ENCODE results near the gene REST.
A peak's percentile ranks its signal among the peaks of the same experiment; 100 is the strongest.

REST gene

GRCh38 chr4:56961107-56961500, 53.4 kb downstream of the REST start:
- H3K4me1 ChIP-seq (ENCODE audit: control insufficient read depth, insufficient read depth, low read length): no peaks in the 10 kb centered on the region
- H3K27me3 ChIP-seq (ENCODE audit: control insufficient read depth, insufficient read depth, low read length): no peaks in the 10 kb centered on the region
- H3K9me3 ChIP-seq (ENCODE audit: control insufficient read depth, insufficient read depth, low read length): no peaks in the 10 kb centered on the region
- no peak overlapping the region for H3K9ac ChIP-seq (ENCODE audit: low read depth, low read length)
- peaks cover 12% of the 10 kb centered on the region for H3K36me3 ChIP-seq (ENCODE audit: control insufficient read depth, insufficient read depth, low read length)
- H3K4me3 ChIP-seq (ENCODE audit: low read depth, low read length): no peak overlapping the region

DNA sequence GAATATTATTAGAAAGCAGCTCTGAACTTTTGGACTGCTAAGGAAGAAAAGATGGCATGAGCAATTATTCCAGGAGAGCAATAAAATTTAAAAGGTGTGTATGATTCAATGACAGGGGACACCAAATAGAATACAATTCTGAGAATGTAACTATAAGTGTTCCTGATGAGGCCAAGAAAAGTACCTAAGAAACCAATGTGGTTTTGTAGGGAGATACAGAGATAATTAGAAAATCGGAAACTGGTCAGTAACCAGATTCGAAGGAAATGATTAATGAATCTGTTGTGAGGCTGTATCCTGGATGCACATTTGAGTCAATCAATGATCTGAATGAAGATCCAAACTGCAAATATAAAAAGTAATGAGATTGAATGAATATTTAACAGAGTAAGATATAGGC, 63.7 kb downstream of the REST start:
- Histone ChIP-seq H3K9me3 (ENCODE audit: control insufficient read depth, insufficient read depth, low read length) (no peaks in the 10 kb centered on the region), H3K27me3 (ENCODE audit: control insufficient read depth, insufficient read depth, low read length) (no peaks in the 10 kb centered on the region), H3K4me1 (ENCODE audit: control insufficient read depth, insufficient read depth, low read length) (no peaks in the 10 kb centered on the region), H3K9ac (ENCODE audit: low read depth, low read length) (no peak overlapping the region), H3K36me3 (ENCODE audit: control insufficient read depth, insufficient read depth, low read length) (peaks cover 14% of the 10 kb centered on the region), H3K4me3 (ENCODE audit: low read depth, low read length) (no peak overlapping the region)

DNA sequence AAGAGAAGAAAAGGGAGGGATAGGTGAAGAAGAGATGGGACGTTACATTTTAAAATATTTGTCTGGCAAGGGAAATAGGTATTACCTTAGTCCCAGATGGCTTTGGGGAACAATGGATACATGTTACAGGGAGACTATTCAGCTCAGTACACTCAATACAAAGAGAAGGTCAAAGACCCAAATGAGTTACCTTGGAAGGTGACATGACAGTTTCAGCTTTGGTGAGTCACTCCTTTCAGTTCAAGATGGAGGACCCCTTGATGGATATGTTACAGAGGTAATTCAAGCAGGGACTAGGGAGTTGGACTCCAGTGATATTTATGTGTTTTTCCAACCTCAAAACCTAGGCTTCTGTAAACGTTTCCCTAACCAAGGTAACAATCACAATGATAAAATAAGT, 64.7 kb downstream of the REST start:
- Histone ChIP-seq H3K4me3 (ENCODE audit: low read depth, low read length) (no peak overlapping the region), H3K27me3 (ENCODE audit: control insufficient read depth, insufficient read depth, low read length) (no peaks in the 10 kb centered on the region), H3K9me3 (ENCODE audit: control insufficient read depth, insufficient read depth, low read length) (no peaks in the 10 kb centered on the region), H3K4me1 (ENCODE audit: control insufficient read depth, insufficient read depth, low read length) (no peaks in the 10 kb centered on the region), H3K9ac (ENCODE audit: low read depth, low read length) (no peak overlapping the region), H3K36me3 (ENCODE audit: control insufficient read depth, insufficient read depth, low read length) (peaks cover 14% of the 10 kb centered on the region)

DNA sequence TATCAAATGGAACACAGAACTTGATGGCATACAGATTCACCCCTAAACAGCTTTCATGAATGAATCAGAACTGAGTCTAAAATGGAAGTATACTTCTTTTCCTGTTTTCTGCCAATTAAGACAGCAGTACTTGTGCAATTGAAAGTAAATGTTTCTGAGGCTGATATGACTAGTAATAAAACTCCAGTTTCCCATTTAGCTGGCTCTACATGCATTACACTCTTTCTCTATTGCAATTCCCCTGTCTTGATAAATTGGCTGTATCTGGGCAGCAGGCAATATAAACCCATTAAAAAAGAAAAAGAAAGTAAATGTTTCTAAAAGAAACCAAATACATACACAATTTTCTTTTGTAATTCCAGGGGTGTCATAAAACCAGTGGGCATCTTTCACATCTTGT, 65.1 kb downstream of the REST start:
- no peaks in the 10 kb centered on the region for H3K4me1 ChIP-seq (ENCODE audit: control insufficient read depth, insufficient read depth, low read length)
- H3K9me3 ChIP-seq (ENCODE audit: control insufficient read depth, insufficient read depth, low read length): no peaks in the 10 kb centered on the region
- no peaks in the 10 kb centered on the region for H3K27me3 ChIP-seq (ENCODE audit: control insufficient read depth, insufficient read depth, low read length)
- no peak overlapping the region for H3K4me3 ChIP-seq (ENCODE audit: low read depth, low read length)
- no peak overlapping the region for H3K9ac ChIP-seq (ENCODE audit: low read depth, low read length)
- H3K36me3 ChIP-seq (ENCODE audit: control insufficient read depth, insufficient read depth, low read length): peaks cover 11% of the 10 kb centered on the region

- Histone ChIP-seq H3K4me1 (ENCODE audit: control insufficient read depth, insufficient read depth, low read length) (no peaks in the 10 kb centered on the region), H3K36me3 (ENCODE audit: control insufficient read depth, insufficient read depth, low read length) (peaks cover 10% of the 10 kb centered on the region), H3K4me3 (ENCODE audit: low read depth, low read length) (no peak overlapping the region), H3K9me3 (ENCODE audit: control insufficient read depth, insufficient read depth, low read length) (no peaks in the 10 kb centered on the region), H3K9ac (ENCODE audit: low read depth, low read length) (no peak overlapping the region), H3K27me3 (ENCODE audit: control insufficient read depth, insufficient read depth, low read length) (no peaks in the 10 kb centered on the region)
These were observed 65.6 kb downstream of the REST start for GRCh38 chr4:56973336-56973735.

DNA sequence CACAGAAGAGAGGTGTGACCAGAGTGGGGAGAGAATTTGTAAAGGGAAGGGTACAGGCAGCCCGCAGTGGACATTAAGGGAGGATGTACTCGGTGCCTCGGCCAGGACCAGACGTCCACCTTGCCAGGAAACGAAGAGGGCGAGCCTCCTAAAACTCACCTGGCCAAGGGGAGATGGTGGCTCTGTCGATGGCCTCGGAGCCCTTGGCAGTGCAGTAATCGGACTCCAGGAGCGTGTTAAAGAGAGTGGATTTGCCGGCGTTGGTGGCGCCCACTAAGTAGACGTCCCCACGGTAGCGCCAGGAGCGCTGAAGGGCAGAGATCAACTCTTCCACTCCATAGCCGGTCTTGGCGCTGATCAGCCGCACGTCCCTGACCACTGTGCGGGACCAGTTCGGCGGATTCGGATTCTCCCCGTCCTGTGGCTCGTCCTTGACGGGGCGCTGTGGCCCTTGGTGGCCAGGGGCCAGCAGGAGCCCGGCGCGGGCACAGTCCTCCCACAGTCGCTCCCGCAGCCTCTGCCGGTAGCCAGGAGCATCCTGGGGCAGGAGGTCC, 68.7 kb downstream of the REST start:
- Histone ChIP-seq H3K4me3 (ENCODE audit: low read depth, low read length) (peak overlapping the region; percentile 81), H3K36me3 (ENCODE audit: control insufficient read depth, insufficient read depth, low read length) (peaks cover 7% of the 10 kb centered on the region), H3K9ac (ENCODE audit: low read depth, low read length) (peak overlapping the region; percentile 85), H3K4me1 (ENCODE audit: control insufficient read depth, insufficient read depth, low read length) (no peaks in the 10 kb centered on the region), H3K27me3 (ENCODE audit: control insufficient read depth, insufficient read depth, low read length) (no peaks in the 10 kb centered on the region), H3K9me3 (ENCODE audit: control insufficient read depth, insufficient read depth, low read length) (no peaks in the 10 kb centered on the region)

GRCh38 chr4:56976837-56977320, 69.2 kb downstream of the REST start:
- Histone ChIP-seq H3K27me3 (ENCODE audit: control insufficient read depth, insufficient read depth, low read length) (no peaks in the 10 kb centered on the region), H3K9ac (ENCODE audit: low read depth, low read length) (peak overlapping the region; percentile 85), H3K4me3 (ENCODE audit: low read depth, low read length) (peak overlapping the region; percentile 81), H3K36me3 (ENCODE audit: control insufficient read depth, insufficient read depth, low read length) (peaks cover 7% of the 10 kb centered on the region), H3K4me1 (ENCODE audit: control insufficient read depth, insufficient read depth, low read length) (no peaks in the 10 kb centered on the region), H3K9me3 (ENCODE audit: control insufficient read depth, insufficient read depth, low read length) (no peaks in the 10 kb centered on the region)

GRCh38 chr4:56977321-56978012, 69.8 kb downstream of the REST start, which contains the start of gene NOA1:
Gene NOA1, minus strand, starts transcription at chr4:56977606. Its CDS starts 21 bp downstream, at chr4:56977585.
- peaks cover 6% of the 10 kb centered on the region for H3K36me3 ChIP-seq (ENCODE audit: control insufficient read depth, insufficient read depth, low read length)
- no peaks in the 10 kb centered on the region for H3K4me1 ChIP-seq (ENCODE audit: control insufficient read depth, insufficient read depth, low read length)

DNA sequence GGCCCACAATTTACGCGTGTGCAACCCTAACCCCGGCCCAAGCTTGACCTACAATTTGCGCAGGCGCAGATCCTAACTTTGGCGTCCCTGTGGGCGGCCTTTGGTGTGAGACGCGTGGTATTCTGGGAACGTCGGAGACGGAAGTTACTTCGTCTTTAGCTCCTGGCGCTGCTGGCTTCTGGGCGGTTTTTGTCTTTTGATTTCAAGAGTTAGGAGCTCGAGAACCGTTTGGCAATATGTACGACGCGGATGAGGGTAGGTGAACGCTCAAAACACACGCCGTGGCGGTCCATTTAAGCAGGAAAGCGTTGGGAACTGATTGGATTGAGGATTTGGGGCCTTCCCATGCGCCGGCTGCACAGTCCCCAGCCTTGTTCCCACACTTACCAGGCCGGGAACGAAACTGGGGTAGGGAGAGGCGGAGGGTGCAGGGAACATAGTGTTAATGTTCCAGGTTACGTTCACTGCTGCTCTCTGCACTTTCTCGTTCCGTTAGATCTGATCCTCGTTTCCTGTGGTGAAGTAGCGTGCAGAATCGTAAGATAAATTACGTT, 71.1 kb downstream of the REST start, which contains the start of gene POLR2B:
Gene POLR2B (plus strand): TSS at position 147 of the 554 bp plus-strand sequence. CDS start 90 bp downstream, at position 237.
- peak within 1 kb of the TSS; percentile 81 for H3K4me3 ChIP-seq (ENCODE audit: low read depth, low read length)
- no peaks in the 10 kb centered on the region for H3K4me1 ChIP-seq (ENCODE audit: control insufficient read depth, insufficient read depth, low read length)
- H3K27me3 ChIP-seq (ENCODE audit: control insufficient read depth, insufficient read depth, low read length): no peaks in the 10 kb centered on the region
- no peaks in the 10 kb centered on the region for H3K9me3 ChIP-seq (ENCODE audit: control insufficient read depth, insufficient read depth, low read length)
- H3K9ac ChIP-seq (ENCODE audit: low read depth, low read length): peak within 1 kb of the TSS; percentile 84
- H3K36me3 ChIP-seq (ENCODE audit: control insufficient read depth, insufficient read depth, low read length): no peaks in the 10 kb centered on the region

More at GRCh38 chr4:56977321-56978012, 69.8 kb downstream of the REST start, which contains the start of gene NOA1:
- no peaks in the 10 kb centered on the region for H3K27me3 ChIP-seq (ENCODE audit: control insufficient read depth, insufficient read depth, low read length)
- H3K9me3 ChIP-seq (ENCODE audit: control insufficient read depth, insufficient read depth, low read length): no peaks in the 10 kb centered on the region
- H3K9ac ChIP-seq (ENCODE audit: low read depth, low read length): peak within 1 kb of the TSS; percentile 85
- H3K4me3 ChIP-seq (ENCODE audit: low read depth, low read length): peak within 1 kb of the TSS; percentile 81

DNA sequence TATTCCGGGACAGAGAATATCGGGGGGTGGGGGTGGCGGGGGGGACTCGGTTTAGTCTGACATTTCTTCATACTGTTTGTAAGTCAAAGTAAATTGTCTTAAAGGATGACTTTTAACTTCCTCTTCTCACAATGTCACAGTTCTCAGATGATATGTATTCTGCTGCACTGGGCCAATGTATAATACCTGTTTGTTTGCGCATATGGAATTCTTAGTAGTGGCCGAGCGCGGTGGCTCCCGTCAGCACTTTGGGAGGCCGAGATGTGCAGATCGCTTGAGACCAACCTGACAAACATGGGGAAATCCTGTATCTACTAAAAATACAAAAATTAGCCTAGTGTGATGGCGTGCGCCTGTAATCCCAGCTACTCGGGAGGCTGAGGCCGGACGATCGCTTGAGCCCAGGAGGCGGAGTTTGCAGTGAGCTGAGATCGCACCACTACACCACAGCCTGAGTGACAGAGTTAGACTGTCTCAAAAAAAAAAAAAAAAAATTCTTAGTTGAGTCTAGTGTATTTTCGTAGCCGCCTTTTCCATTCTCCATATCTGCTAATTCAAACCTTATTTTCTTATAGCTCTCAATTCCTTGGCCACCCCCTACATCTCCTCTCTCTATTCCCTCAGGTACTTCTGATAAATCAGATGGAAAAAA, 71.8 kb downstream of the REST start:
- Histone ChIP-seq H3K36me3 (ENCODE audit: control insufficient read depth, insufficient read depth, low read length) (no peaks in the 10 kb centered on the region), H3K9ac (ENCODE audit: low read depth, low read length) (peak overlapping the region; percentile 84), H3K27me3 (ENCODE audit: control insufficient read depth, insufficient read depth, low read length) (no peaks in the 10 kb centered on the region), H3K4me3 (ENCODE audit: low read depth, low read length) (peak overlapping the region; percentile 81), H3K9me3 (ENCODE audit: control insufficient read depth, insufficient read depth, low read length) (no peaks in the 10 kb centered on the region), H3K4me1 (ENCODE audit: control insufficient read depth, insufficient read depth, low read length) (no peaks in the 10 kb centered on the region)

DNA sequence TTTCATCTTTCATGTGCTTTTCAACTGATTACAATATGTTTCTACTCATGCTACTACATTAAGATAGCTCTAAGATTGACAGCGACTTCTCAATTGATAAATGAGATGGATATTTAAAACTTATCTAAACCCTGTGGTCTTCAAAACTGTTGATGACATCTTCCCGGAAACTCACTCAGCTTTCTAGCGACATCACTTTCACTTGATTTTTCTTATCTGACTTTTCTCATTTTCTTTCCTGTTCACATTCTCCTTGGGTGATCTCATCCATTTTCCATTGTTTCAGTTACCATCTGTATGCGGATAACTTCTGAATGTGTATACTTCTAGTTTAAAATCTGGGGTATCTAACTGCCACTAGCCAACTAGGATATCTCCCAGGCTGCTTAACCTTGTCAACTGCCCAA, 74.1 kb downstream of the REST start:
- no peak overlapping the region for H3K4me3 ChIP-seq (ENCODE audit: low read depth, low read length)
- H3K27me3 ChIP-seq (ENCODE audit: control insufficient read depth, insufficient read depth, low read length): no peaks in the 10 kb centered on the region
- H3K4me1 ChIP-seq (ENCODE audit: control insufficient read depth, insufficient read depth, low read length): no peaks in the 10 kb centered on the region
- H3K36me3 ChIP-seq (ENCODE audit: control insufficient read depth, insufficient read depth, low read length): no peaks in the 10 kb centered on the region
- H3K9me3 ChIP-seq (ENCODE audit: control insufficient read depth, insufficient read depth, low read length): no peaks in the 10 kb centered on the region
- H3K9ac ChIP-seq (ENCODE audit: low read depth, low read length): no peak overlapping the region

Data from iPS-15b (cell line).